Stomach smooth muscle (tissue), 2 donors: Measurements from ENCODE around the gene ZAP70.
"Not testable (repeated sequence)": the region's sequence is repeated elsewhere in the genome, so short reads cannot be mapped to it uniquely, and the experiment has no call there.

Experiments used
- H3K27ac ChIP-seq: one replicate; pipeline ENCODE4 v1.7.0; 2013; ENCODE audit warnings: mild to moderate bottlenecking, low read length, inconsistent platforms
- H3K27me3 ChIP-seq, 2 donors: one replicate each; pipeline ENCODE4 v1.7.0; 2013; ENCODE audit warnings: low read length in 2 of 2; ENCODE audit not compliant: insufficient read depth in 2 of 2, control insufficient read depth in 1 of 2
- H3K36me3 ChIP-seq, 2 donors: one replicate each; pipeline ENCODE4 v1.7.0; 2013; ENCODE audit warnings: low read length in 2 of 2; ENCODE audit not compliant: control insufficient read depth in 2 of 2, insufficient read depth in 2 of 2
- H3K4me1 ChIP-seq: one replicate; pipeline ENCODE4 v1.7.0; 2013; ENCODE audit warnings: low read length; ENCODE audit not compliant: control insufficient read depth, insufficient read depth
- H3K4me3 ChIP-seq, 2 donors: one replicate each; pipeline ENCODE4 v1.7.0; 2013; ENCODE audit warnings: low read length in 2 of 2
- H3K9ac ChIP-seq, 2 donors: one replicate each; pipeline ENCODE4 v1.7.0; 2013; ENCODE audit warnings: low read length in 2 of 2, mild to moderate bottlenecking in 1 of 2
- H3K9me3 ChIP-seq, 2 donors: one replicate each; pipeline ENCODE4 v1.7.0; 2013; ENCODE audit warnings: low read length in 2 of 2; ENCODE audit not compliant: control insufficient read depth in 2 of 2
- donor health status: healthy.
- donor health status: Pancreatic carcinoma.

ZAP70 gene

DNA sequence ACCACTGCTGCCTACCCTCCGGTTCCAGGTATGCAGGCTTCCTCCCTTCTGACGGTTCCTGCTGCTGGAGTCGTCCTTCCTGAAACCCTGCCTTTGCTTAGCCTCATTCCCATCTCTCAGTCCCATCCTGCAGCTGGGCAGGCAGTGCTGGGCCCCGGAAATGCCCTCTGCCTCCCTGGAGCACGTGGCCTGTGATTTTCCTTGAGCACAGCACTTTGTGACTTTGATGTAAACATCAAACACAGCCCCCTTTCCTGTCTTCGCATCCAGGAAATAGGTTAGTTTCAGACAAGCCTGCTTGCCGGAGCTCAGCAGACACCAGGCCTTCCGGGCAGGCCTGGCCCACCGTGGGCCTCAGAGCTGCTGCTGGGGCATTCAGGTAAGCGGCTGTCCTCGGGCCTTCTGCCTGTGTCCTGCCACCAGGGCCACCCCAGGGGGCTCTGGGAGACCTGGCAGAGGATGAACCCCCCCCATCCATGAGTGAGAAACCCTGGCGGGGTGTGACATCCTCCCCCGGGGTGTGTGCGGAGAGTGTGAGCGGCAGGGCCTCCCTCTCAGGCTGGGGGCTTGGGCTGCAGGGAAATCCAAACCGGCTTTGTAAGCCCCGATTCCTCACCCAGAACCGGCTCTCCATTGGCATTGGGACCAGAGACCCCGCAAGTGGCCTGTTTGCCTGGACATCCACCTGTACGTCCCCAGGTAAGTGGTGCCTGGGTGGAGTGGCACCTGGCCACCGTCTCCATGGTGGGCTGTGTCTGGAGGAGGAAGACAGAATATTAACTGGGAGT lies at the start of gene ZAP70:
Gene ZAP70 (plus strand): TSS at position 281 of the 788 bp plus-strand sequence. CDS start 10,461 bp downstream, outside the sequence.
- Histone ChIP-seq H3K27me3 (peaks cover 0 to 6% of the 10 kb centered on the region in 2 donors), H3K4me1 (no peaks in the 10 kb centered on the region), H3K4me3 (no peak within 1 kb of the TSS), H3K27ac (no peak within 1 kb of the TSS), H3K9ac (no peak within 1 kb of the TSS), H3K9me3 (no peaks in the 10 kb centered on the region), H3K36me3 (no peaks in the 10 kb centered on the region)

DNA sequence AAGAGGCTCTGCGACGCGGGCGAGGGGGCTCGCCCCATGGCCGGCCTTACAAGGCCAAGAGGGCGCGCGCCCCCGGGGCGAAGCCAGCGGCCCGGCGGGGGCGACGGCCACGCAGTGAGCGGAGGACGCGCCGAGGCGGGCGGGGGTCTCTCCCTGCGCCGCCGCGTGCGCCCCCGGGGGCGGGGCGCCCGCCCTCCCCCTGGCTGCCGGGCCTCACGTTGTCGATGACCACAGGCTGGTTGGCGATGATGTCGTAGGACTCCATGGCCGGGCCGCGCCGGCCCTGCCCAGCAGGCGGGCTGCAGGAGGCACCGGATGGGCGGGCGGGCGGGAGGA lies 49.8 kb upstream of the ZAP70 start:
- peak overlapping the region; percentile 85 to 88 for H3K4me3 ChIP-seq
- no peaks in the 10 kb centered on the region for H3K9me3 ChIP-seq
- peaks cover 32% of the 10 kb centered on the region for H3K4me1 ChIP-seq
- peak overlapping the region; percentile 73 to 75 for H3K9ac ChIP-seq
- H3K36me3 ChIP-seq = peaks cover 0 to 9% of the 10 kb centered on the region in 2 donors
- peak overlapping the region; percentile 73 for H3K27ac ChIP-seq
- no peaks in the 10 kb centered on the region for H3K27me3 ChIP-seq

DNA sequence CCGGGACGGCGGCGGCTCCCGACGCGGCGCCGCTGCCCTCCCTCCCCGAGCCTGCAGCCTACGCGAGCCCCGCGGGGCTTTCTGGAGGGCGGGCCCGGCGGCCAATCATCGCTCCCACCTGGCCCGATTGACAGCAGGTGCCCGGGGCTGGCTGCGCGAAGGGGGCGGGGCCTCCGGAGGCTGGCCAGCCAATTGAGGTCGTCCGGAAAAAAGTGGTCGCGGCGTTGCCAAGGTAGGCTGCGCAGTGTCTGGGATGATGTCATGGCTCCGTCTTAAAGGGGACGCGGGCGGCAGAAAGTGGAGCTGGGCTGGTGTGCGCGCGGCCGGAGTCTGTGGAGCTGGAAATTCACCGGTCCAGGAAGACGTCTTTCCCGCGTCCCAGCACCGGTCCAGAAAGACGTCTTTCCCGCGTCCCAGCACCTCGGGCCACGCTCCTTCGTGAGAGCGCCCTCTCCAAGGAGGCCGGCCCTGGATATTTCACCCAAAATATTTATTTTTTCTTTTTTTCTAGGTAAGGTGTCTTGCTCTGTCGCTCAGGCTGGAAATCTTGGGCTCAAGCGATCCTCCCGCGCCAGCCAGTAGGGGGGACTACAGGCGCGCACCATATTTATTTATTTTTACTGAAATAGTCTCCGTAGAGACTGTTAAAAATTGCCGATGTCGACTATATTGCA lies 49.3 kb upstream of the ZAP70 start, which contains the start of gene ACTR1B:
Gene ACTR1B (minus strand): TSS at position 83 of the 674 bp plus-strand sequence. CDS start 154 bp downstream, outside the sequence.
- peaks cover 32% of the 10 kb centered on the region for H3K4me1 ChIP-seq
- no peaks in the 10 kb centered on the region for H3K9me3 ChIP-seq
- peak within 1 kb of the TSS; percentile 87 to 90 for H3K9ac ChIP-seq
- peak within 1 kb of the TSS; percentile 85 to 88 for H3K4me3 ChIP-seq
- H3K27ac ChIP-seq = peak within 1 kb of the TSS; percentile 93
- peaks cover 0 to 3% of the 10 kb centered on the region in 2 donors for H3K36me3 ChIP-seq
- H3K27me3 ChIP-seq = no peaks in the 10 kb centered on the region

DNA sequence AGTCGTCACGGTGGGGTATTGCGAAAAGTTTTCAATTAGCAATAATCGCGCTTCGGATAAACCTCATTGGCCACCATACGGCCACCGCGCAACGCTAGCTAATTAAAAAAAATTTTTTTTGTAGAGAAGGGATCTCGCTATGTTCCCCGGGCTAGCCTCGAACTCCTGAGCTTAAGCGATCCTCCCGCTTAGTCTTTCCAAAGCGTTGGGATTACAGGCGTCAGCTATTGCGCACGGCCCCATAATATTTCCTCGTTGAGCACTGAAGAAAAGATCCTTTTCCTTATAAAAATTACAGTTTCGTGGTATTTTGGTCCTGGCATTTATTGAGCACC lies 48.8 kb upstream of the ZAP70 start:
- Histone ChIP-seq H3K36me3 (peaks cover 0 to 2% of the 10 kb centered on the region in 2 donors), H3K4me1 (peaks cover 32% of the 10 kb centered on the region), H3K4me3 (peak overlapping the region; percentile 76 to 88), H3K27me3 (no peaks in the 10 kb centered on the region), H3K27ac (peak overlapping the region; percentile 93), H3K9ac (peak overlapping the region; percentile 87 to 90), H3K9me3 (no peaks in the 10 kb centered on the region)

DNA sequence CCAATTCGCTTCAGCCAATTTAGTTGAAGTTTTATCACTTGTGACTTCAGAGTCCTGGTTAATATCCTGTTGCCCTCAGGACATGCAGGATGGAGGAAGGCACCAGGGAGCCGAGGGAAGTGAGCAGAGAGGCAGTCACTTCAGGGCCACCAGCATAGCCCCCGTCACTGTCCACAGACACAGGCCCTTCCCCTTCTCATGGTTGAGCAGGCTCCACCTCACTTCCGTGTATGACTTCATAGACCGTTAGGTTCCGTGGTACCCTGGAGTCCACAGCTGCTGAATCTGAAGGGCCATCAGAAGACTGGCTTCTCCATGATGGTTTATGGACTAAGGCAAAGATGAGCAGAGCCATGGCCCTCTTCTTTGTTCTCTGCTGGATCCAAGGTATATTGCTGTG lies 43.9 kb upstream of the ZAP70 start, which contains the start of gene C2orf92:
Gene C2orf92 (plus strand): TSS at position 266 of the 400 bp plus-strand sequence. CDS start 76 bp downstream, at position 342.
- no peaks in the 10 kb centered on the region for H3K4me1 ChIP-seq
- H3K9me3 ChIP-seq = no peaks in the 10 kb centered on the region
- no peaks in the 10 kb centered on the region for H3K36me3 ChIP-seq
- H3K4me3 ChIP-seq = no peak within 1 kb of the TSS
- no peak within 1 kb of the TSS for H3K27ac ChIP-seq
- no peaks in the 10 kb centered on the region for H3K27me3 ChIP-seq
- no peak within 1 kb of the TSS for H3K9ac ChIP-seq

DNA sequence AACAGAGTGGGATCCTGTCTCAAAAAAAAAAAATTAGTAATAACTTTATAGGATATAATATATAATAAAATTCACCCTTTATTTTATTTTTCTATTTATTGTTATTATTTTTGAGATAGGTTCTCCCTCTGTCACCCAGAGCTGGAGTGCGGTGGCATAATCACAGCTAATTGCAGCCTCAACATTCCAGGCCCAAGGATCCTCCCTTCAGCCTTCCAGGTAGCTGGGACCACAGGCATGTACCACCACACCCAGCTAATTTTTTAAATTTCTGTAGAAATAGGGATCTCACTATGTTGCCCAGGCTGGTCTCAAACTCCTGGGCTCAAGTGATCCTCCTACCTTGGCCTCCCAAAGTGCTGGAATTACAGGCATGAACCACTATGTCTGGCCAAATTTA lies 42.9 kb upstream of the ZAP70 start:
- no peaks in the 10 kb centered on the region for H3K9me3 ChIP-seq
- H3K9ac ChIP-seq = no peak overlapping the region
- H3K36me3 ChIP-seq = no peaks in the 10 kb centered on the region
- no peaks in the 10 kb centered on the region for H3K27me3 ChIP-seq
- H3K4me1 ChIP-seq = no peaks in the 10 kb centered on the region
- H3K4me3 ChIP-seq = no peak overlapping the region
- H3K27ac ChIP-seq = no peak overlapping the region

DNA sequence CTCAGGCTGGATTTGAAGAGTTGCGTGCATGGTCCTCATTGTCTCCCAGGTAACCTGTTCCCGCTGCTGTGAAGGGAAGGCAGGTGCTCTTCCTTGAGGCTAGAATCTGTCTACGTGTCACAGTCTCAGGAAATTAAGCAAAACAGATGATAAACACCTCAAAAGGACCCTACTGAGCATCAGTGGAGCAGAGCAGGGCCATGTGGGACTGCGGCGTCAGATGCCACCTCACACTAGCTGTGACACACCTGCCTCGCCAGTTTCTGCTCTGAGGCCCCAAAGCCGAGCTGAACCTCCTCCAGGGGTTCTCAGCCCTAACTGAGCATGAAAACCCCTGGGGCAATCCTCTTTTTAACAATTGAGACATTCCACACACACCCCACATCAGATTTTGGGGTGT lies 41.9 kb upstream of the ZAP70 start:
- no peaks in the 10 kb centered on the region for H3K36me3 ChIP-seq
- H3K4me3 ChIP-seq = no peak overlapping the region
- no peaks in the 10 kb centered on the region for H3K4me1 ChIP-seq
- no peak overlapping the region for H3K27ac ChIP-seq
- no peaks in the 10 kb centered on the region for H3K9me3 ChIP-seq
- no peak overlapping the region for H3K9ac ChIP-seq
- no peaks in the 10 kb centered on the region for H3K27me3 ChIP-seq

DNA sequence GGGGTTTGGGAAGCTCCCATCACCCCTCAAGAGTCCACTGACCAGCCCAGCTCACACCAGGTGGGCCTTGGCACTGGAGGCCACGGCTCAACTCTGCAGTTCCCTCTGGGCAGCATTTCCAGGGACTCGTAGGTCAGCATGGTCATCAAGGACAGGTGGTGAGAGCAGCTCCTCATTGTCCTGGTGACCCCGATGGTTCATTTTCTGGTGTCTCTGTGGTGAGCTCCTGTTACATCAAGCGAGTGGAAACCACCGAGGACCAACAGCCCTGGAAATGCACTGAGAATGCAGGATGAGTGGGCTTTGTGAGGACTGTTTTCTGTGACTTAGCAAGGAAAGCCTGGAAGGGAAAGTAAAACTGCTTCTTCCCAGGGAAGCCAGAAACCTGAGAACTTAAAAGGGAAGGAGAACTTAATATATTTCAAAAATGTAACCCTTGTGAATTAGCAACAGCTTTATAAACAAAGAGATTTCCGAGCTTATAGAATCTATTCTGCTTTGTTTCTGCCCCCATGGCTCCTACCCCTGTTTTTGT lies 40.7 kb upstream of the ZAP70 start:
- not testable (repeated sequence) for H3K4me3 ChIP-seq, H3K36me3 ChIP-seq, H3K4me1 ChIP-seq, H3K27ac ChIP-seq, H3K9ac ChIP-seq, H3K27me3 ChIP-seq, H3K9me3 ChIP-seq

DNA sequence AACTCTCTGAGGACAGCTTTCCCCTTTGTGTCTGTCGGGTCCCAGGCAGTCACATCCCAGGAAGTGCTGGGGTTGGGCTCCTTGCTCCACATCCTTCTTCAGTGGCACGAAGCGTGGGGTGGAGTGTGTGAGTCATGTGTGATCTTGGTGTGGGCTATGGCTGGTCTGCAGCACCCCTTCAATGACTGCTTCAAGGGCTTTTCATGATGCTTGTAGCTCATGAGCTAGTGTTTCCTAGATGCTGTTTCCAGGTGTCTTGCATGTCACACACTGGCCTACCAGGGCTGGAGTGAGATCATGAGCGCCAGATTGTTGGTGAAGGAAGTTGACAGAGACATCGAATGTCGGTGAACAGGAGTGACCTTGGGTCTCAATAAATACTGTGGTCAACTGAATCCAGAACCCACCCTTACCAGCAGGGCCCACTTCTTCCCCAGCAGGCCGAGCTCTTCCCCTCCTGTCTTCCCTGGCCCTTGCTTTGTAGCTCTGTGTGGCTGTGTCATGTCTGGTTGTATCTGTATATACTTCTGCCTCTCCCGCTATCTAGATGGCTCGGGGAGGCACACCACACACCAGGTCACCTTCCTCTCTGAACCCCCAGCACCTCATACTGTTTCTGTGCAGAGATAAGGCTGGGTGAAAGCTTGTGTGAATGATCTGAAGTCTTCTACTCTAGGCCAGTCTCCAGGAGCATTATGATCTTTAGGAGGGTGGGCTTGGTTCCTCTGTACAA lies 40.0 kb upstream of the ZAP70 start:
- Histone ChIP-seq H3K9me3 (no peaks in the 10 kb centered on the region), H3K4me1 (no peaks in the 10 kb centered on the region), H3K27ac (no peak overlapping the region)

DNA sequence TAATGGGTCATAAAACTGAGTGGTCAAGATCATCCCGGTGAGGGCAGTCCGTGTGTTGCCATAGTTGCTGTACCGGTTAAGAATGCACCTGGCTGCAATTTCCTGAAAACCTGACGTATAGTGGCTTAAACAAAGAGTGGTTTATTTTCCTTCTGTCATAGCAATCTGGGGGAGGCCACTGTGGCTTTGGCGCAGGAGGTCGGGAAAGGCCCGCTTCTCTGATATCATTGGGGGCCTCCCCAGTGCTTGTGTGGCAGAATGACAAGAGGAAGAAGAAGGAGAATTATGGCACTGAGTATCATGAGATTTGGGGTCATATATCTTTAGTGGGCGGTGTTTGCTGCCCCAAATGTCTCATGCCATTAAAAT lies 39.5 kb upstream of the ZAP70 start:
- Histone ChIP-seq H3K27me3 (no peaks in the 10 kb centered on the region), H3K4me1 (no peaks in the 10 kb centered on the region), H3K27ac (no peak overlapping the region), H3K9ac (no peak overlapping the region), H3K36me3 (no peaks in the 10 kb centered on the region), H3K4me3 (no peak overlapping the region), H3K9me3 (no peaks in the 10 kb centered on the region)

More for the DNA sequence above, 40.0 kb upstream of the ZAP70 start:
- H3K9ac ChIP-seq = no peak overlapping the region
- H3K36me3 ChIP-seq = no peaks in the 10 kb centered on the region
- no peak overlapping the region for H3K4me3 ChIP-seq
- no peaks in the 10 kb centered on the region for H3K27me3 ChIP-seq
